ENCODE measurements around the gene TSHZ1. TPM values are rescaled to one million over a fixed set of nuclear protein-coding genes. Genes with fewer than 3 reads are reported as not detected.
"Not testable (repeated sequence)": the region's sequence is repeated elsewhere in the genome, so short reads cannot be mapped to it uniquely, and the experiment has no call there.

The TSHZ1 gene
- polyA plus RNA-seq, 1 donor: 36.7 TPM

- no peak for DNase-seq
Observed at GRCh38 chr18:75179819-75180600, 30.6 kb upstream of the TSHZ1 start.

DNA sequence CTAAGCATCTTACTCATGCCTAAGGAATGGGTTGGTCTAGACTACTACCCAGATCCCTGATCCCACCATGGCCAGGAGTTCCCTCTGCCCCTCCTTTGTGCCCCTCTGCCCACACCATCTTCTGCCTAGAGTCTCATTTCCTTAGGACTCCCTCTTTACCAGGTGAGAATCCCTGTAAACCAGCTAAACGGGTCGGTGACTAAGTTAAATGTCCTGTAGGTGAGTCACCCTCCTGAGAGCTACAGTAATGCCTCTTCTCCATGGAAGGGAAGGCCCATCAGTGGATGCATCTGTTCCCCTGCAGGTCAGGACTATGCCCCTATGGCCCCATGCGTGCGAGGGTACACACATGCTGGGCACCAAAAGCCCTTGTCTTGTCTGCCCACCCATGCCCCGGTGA, 27.1 kb upstream of the TSHZ1 start:
- DNase-seq: no peak

GRCh38 chr18:75183973-75184493, 26.6 kb upstream of the TSHZ1 start:
- DNase-seq: no peak

DNA sequence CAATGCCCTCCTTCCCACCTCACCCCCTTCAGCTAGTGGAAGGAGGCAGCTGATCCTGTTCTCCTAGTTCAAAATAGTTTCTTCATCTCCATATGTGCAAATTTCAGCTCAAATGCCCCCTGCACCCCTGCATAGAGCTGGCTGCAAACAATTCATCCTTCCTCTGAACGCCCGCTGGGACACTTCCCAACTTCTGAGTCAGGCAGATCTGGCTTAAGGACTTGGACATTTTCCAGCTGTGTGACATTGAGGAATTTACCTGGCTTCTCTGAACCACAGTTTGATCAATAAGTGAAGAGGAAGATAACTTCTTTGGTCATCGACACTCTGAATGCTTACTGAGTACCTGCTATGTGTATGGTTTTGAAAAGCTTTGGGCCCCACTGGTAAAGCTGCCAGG, 25.1 kb upstream of the TSHZ1 start:
- no peak for DNase-seq

- DNase-seq: not testable (repeated sequence)
Observed at GRCh38 chr18:75187702-75188101, 22.9 kb upstream of the TSHZ1 start.

DNA sequence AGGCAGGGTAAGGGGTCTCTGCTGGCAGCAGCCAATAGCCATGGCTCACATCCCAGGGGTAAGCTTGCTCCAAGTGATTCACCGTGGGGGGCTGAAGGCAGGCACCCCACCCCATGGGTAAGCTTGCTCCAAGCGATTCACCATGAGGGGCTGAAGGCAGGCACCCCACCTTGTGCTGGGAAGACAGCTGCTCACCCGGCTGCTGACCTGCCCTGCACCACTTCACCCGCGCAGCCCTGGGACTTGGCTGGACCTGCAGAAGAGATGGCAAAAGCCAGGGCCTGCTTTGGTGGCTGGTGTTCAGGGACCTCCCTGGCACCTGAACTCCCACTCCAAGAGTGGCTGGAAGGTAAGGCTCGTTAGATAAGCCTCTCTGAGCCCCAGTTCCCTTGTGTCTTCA, 20.9 kb upstream of the TSHZ1 start:
- DNase-seq: no peak

DNA sequence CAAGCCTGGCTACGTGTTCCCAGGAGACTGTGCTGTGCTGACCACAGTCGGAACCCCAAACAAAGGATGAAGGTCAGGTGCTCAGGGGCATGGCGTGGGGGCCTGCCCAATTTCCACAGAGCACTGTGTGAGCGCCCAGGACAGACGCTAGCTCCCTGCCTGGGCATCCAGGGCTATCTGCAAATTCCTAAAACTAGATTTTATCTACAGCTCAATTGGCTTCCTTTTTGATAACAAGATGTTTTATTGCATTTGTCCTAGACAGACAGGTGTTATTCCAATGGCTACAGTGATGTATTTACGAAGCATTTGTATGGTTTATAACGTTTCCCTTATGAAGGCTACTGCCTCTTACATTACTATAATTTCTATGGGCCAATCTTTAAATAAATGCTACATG, 17.7 kb upstream of the TSHZ1 start:
- no peak for DNase-seq

- no peak for DNase-seq
Observed at GRCh38 chr18:75198036-75198435, 12.6 kb upstream of the TSHZ1 start.

DNA sequence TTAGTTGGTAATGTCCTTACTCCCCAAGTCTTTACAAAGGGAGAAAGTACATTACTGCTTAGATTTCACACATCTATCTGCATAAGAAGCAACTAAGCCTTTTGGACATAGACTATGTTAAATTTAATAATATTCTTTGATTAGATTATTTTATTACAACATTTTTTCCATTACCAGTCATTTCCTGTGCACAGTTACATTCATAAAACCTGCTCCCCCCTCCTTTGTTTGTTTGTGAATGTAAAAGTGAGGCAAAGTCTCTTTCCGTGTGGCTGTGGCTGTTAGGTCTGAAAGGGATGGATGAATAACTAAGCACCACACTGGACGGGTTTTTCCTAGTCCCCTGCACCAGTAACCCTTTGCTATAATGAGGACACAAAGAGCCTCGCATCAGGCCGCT, 11.3 kb upstream of the TSHZ1 start:
- DNase-seq: no peak

DNA sequence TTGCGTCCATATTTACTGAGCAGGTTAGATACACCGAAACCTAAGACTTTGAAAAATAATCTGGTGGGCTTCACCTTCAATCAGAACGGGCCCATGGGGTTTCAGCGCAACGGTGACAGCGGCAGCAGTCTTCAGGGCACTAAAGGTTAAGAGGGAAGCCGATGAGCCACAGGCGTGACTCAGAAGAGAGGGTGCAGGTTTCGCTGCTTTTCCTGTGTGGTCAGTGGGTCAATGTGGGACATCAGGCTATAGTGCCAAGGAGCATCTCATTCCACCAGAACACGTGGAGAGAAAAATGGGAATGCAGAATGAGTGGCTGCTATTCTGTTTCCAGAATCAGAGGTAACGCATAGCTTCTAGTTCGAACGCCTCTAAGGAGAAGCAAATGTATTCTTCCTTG, 10.5 kb upstream of the TSHZ1 start:
- no peak for DNase-seq

- peak; percentile 50 for DNase-seq
Observed at GRCh38 chr18:75200605-75201280, 9.9 kb upstream of the TSHZ1 start.

DNA sequence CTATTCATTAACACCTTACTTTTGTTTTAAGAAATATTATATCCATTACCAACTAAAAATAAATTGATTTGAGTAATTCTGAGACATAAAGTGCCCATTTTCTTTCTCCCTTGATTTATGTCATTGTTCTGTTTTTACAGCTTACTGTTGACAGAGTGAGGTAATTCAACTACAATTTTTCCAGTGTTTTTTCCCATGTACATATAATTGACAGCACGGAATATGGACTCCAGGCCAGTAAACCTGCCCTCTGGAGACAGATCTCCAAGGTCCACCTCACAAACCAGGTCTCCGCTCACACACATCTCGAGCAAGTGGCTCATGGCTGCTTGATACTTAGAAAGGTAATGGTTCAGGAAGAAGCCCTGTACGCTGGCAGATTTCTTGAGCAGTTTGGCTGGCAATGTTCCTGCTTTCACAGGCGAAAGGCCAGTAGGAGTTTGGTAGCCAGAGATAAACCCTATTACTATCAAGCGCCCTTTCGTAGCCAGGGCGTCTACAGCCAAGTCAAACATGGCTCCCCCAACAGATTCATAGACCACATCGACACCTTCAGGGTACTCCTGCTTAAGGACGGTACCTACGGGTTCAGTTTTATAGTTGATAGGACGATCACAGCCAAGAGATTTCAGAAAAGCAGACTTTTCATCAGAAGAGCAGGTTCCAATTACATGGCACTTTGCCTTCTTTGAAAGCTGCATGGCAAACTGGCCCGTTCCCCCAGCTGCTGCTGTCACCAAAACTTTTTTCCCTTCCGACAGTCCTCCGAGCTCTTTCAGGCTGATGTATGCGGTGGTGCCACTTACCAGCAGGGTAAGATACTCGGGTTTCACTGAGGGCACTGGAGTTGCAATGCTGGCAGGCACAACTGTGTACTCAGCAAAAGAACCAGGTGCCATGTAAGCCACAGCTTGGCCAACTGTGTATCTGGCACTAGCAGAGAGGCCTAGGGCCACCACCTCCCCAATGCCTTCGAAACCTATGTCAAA, 9.0 kb upstream of the TSHZ1 start:
- DNase-seq: peak; percentile 62

DNA sequence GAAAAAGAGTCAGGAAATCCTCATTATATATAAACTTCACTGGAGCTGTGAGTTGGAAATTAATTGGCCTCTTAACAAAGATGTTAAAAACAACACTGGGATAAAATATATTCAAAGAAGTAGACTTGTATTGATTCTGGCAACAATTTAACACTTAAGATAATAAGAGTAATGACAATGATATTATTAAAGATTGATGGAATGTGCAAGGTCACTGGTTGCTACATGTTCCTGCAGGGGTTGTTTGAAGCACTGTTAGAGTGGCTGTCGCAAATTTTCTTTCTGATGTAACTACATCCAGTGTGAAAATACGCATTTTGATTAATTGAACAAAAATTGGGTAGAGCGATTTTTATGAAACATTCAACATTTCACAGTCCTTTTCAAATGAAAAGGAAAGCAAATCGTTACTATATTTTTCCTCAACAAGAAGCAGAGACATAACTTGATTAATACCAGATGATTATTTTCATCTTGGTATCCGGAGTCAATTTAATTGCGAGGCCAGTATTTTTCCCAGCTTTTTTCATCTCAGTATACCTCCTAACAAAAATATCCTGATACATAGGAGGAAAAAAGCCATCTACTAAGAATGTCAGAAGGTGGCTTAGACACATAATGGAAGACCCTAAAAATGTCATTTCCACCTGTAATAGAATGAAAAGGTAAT, 7.8 kb upstream of the TSHZ1 start:
- no peak for DNase-seq

- DNase-seq: peak; percentile 54
Observed at GRCh38 chr18:75203416-75204268, 7.0 kb upstream of the TSHZ1 start.

DNA sequence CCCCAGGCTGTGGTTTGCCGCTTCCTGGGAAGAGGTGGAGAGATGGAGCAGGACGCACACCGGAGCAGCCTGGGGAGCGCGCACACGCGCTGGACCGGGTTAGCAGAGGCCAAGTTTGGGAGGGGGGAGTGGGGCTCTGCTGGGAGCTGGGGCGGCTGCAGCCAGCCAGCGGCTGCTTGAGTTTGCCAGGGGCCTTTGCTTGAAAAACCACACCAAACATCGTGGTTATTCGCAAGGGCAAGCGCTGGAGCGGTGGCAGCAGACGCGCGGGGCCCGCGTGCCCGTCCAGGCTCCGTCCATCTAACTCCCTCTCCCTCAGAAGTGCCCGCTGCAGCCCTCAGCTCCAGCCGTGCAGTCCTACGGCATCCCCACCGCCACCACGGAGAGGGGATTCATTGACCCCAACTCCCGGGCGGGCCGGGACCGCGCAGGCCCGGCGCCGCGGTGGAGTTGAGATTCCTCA, 6.3 kb upstream of the TSHZ1 start:
- DNase-seq: peak; percentile 58

DNA sequence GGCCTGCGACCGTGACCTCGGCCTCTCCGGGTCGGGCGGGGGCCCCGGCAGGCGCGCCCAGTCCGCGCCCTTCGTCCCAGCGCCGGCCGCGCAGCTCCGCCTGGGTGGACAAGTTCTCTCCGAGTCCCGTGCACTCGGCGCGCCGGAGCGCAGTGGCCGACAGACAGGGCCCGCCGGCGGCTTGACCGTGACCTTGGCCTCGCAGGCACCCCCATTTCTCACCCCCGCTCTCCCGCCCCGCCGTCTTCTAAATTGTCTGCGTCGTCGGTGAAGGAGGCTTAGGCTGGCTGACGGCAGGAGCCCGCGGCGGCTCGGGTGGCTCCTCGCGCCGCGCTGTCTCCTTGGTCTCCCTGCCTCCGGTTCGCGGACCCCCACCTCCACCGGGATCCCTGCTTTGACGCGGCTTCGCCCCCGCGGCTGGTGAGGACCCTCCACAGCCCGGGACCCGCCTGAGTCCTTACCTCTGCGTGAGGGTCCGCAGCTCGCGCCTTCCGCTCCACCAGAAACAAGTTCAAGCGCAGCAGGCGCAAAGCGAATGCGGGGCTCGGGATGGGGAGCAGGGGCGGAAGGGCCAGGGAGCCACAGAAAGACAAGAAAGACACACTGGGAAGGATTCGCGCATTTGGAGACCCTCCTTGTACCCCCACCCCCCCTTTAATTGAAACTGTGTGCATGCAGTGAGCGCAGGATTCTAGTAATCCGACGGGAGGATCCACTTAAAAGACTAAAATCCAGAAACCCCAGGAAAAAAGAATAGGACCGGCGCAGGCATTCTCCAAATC, 5.7 kb upstream of the TSHZ1 start:
- DNase-seq: peak; percentile 54

DNA sequence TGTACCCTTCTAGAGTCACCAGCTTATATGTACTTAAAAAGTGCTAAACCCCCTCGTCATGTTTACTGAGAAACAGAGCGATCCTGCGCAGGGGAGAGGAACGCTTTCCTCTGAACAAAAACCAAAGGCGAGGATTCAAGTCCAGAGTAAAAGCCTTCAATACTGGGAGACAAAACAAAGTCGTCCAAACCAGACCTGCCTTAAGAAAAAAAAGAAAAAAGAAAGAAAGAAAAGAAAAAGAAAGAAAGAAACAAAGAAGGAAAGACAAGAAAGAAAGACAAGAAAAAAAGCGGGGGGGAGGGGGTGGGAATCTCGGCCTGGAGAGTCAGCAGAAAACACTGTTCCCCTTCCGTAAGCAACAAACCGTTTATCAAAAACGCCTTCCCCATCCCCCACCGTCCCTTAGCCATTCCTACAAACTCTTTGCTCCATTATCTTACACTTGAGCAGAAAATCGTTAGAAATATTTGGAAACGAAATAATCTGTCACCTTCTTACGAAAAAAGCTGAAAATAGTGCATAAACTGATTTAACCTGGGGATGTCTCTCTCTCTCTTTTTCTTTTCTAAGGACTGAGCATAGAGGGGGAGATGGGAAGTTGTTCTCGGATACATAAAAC, 5.0 kb upstream of the TSHZ1 start:
- peak; percentile 62 for DNase-seq

- DNase-seq: no peak
Observed at GRCh38 chr18:75206452-75207309, 3.9 kb upstream of the TSHZ1 start.
